ENCODE data around the gene ASXL2. TPM values are rescaled to one million over a fixed set of nuclear protein-coding genes. Genes with fewer than 3 reads are reported as not detected.

ASXL2 gene
- total RNA-seq, 1 donor from 2014 or later: 25.8 TPM

DNA sequence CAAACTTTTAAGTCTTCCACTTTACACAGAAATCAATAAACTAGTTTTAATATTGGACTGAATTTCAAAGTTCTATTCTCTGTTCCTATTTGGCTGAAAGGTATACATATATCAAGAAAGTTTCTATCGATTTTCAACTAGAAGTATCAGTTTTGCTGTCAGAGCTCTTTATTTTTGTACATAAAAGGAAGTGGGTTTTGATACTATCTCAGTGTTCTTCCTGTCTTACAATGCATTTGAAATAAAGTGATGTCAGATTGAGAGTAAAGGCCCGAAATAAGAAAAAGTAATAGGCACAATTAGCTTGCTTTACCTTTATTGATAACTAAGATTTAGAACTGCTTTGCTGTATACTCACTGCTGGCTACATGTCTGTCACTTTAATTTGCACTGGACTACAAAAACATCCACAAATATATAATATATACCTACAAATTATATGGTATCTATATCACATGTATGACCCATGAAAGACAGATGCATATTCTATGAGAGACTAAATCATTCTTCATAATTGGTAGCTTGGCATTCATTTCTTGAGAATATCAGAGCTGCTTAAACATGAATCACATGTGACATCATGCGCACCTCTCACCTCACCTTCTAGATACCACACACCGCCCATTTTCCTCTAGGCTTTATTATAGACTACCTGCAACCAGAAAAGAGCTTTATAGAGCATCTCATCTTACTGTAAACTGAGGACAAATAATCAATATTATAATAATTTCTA, 83.6 kb downstream of the ASXL2 start:
- Histone ChIP-seq H3K36me3 (ENCODE audit: insufficient read depth, low read length) (peaks cover 6% of the 10 kb centered on the region), H3K27ac (ENCODE audit: low read depth, low read length) (no peak overlapping the region), H3K4me2 (ENCODE audit: low read length) (no peak overlapping the region), H3K27me3 (ENCODE audit: insufficient read depth, low read length) (no peaks in the 10 kb centered on the region), H3K4me1 (ENCODE audit: insufficient read depth, low read length) (no peaks in the 10 kb centered on the region), H3K9ac (ENCODE audit: low read length) (no peak overlapping the region), H3K4me3 (ENCODE audit: insufficient read depth, low read depth, low read length) (no peak overlapping the region), H4K20me1 (ENCODE audit: insufficient read depth, low read length) (peaks cover 18% of the 10 kb centered on the region), H3K79me2 (ENCODE audit: insufficient read depth, low read length) (peaks cover 3% of the 10 kb centered on the region), H2AFZ (ENCODE audit: low read depth, low read length) (no peak overlapping the region), H3K9me3 (ENCODE audit: insufficient read depth, low read depth, low read length) (no peaks in the 10 kb centered on the region)
- DNase-seq (ENCODE audit: low read depth) (no peak), FAIRE-seq (no peak)
- H3K27ac Mint-ChIP-seq (ENCODE audit: unreplicated experiment): no peak overlapping the region
- no peaks in the 10 kb centered on the region for H3K9me3 Mint-ChIP-seq (ENCODE audit: unreplicated experiment)
- H3K36me3 Mint-ChIP-seq (ENCODE audit: low read depth, unreplicated experiment): peaks cover 17% of the 10 kb centered on the region
- no peak for TF ChIP-seq EZH2 (IDR thresholded peaks at IDR 0.05; ENCODE audit: insufficient read depth, low read length)
- TF ChIP-seq, protein P1, sequence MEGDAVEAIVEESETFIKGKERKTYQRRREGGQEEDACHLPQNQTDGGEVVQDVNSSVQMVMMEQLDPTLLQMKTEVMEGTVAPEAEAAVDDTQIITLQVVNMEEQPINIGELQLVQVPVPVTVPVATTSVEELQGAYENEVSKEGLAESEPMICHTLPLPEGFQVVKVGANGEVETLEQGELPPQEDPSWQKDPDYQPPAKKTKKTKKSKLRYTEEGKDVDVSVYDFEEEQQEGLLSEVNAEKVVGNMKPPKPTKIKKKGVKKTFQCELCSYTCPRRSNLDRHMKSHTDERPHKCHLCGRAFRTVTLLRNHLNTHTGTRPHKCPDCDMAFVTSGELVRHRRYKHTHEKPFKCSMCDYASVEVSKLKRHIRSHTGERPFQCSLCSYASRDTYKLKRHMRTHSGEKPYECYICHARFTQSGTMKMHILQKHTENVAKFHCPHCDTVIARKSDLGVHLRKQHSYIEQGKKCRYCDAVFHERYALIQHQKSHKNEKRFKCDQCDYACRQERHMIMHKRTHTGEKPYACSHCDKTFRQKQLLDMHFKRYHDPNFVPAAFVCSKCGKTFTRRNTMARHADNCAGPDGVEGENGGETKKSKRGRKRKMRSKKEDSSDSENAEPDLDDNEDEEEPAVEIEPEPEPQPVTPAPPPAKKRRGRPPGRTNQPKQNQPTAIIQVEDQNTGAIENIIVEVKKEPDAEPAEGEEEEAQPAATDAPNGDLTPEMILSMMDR (IDR thresholded peaks at IDR 0.05; ENCODE audit: insufficient read depth, low read depth, low read length): no peak
- peaks cover 8% of the 10 kb centered on the region for H3K4me1 Mint-ChIP-seq (ENCODE audit: low read depth, unreplicated experiment)
- no peak overlapping the region for H3K4me3 Mint-ChIP-seq (ENCODE audit: unreplicated experiment)
- no peaks in the 10 kb centered on the region for H3K27me3 Mint-ChIP-seq (ENCODE audit: low read depth, unreplicated experiment)

DNA sequence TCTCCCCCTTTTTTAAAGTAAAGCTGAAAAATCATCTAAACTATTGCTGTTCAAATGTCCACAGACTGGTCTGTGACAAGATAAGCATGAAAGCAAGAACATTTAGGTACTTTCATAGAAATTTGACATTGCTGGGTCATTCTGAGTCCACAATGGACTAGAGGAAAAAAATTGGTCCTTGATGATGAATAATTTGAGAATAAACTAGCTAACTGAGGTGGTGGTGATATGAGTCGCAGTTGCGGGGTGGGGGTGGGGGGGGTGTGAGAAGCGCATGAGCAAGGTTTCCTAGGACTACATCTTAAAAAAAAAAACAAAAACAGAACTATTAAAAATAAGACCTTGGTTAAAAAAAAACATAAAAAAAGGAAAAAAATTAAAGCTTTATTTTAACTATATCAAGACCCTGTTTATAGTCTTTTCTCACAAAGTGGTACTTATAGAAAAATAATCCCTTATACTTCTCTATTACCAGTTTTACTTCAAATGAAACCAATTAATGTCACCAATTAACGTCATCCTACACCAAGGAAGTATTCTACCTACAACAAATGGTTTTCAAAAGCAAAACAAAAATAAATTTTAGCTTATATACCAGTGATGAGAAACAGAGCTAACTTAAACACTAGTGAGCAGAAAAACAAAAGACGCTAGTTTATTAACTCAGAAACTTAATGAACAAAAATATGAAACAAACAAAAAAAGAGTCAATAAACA, 88.1 kb downstream of the ASXL2 start:
- Mint-ChIP-seq H3K36me3 (ENCODE audit: low read depth, unreplicated experiment) (peaks cover 4% of the 10 kb centered on the region), H3K27ac (ENCODE audit: unreplicated experiment) (no peak overlapping the region), H3K27me3 (ENCODE audit: low read depth, unreplicated experiment) (no peaks in the 10 kb centered on the region), H3K4me1 (ENCODE audit: low read depth, unreplicated experiment) (peaks cover 2% of the 10 kb centered on the region), H3K9me3 (ENCODE audit: unreplicated experiment) (no peaks in the 10 kb centered on the region), H3K4me3 (ENCODE audit: unreplicated experiment) (no peak overlapping the region)
- Histone ChIP-seq H3K4me3 (ENCODE audit: insufficient read depth, low read depth, low read length) (no peak overlapping the region), H4K20me1 (ENCODE audit: insufficient read depth, low read length) (no peaks in the 10 kb centered on the region), H3K4me1 (ENCODE audit: insufficient read depth, low read length) (no peaks in the 10 kb centered on the region), H3K36me3 (ENCODE audit: insufficient read depth, low read length) (peaks cover 3% of the 10 kb centered on the region), H3K4me2 (ENCODE audit: low read length) (no peak overlapping the region), H2AFZ (ENCODE audit: low read depth, low read length) (no peak overlapping the region), H3K79me2 (ENCODE audit: insufficient read depth, low read length) (no peaks in the 10 kb centered on the region), H3K9ac (ENCODE audit: low read length) (no peak overlapping the region), H3K27ac (ENCODE audit: low read depth, low read length) (no peak overlapping the region), H3K27me3 (ENCODE audit: insufficient read depth, low read length) (no peaks in the 10 kb centered on the region), H3K9me3 (ENCODE audit: insufficient read depth, low read depth, low read length) (no peaks in the 10 kb centered on the region)
- TF ChIP-seq, protein P1 (IDR thresholded peaks at IDR 0.05; ENCODE audit: insufficient read depth, low read depth, low read length): no peak
- no peak for TF ChIP-seq EZH2 (IDR thresholded peaks at IDR 0.05; ENCODE audit: insufficient read depth, low read length)
- FAIRE-seq: no peak
- no peak for DNase-seq (ENCODE audit: low read depth)

DNA sequence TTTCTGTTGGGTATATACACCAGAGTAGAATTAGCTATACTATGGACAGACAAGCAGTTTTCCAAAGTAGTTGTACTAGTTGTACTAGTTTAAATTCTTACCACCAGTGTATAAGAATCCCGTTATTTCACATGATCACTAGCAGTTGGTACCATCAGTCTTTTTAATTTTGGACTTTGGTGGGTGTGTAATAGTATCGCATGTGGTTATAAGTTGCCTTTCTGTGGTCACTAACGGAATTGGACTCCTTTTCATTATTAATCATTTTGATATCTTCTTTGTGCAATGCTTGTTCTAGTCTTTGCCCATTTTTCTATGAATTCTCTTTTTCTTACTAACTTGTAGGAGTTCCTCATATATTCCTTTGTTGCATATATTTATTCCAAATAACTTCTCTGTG, 89.8 kb downstream of the ASXL2 start:
- Histone ChIP-seq H3K4me2 (ENCODE audit: low read length) (no peak overlapping the region), H3K4me3 (ENCODE audit: insufficient read depth, low read depth, low read length) (no peak overlapping the region), H3K27me3 (ENCODE audit: insufficient read depth, low read length) (no peaks in the 10 kb centered on the region), H3K79me2 (ENCODE audit: insufficient read depth, low read length) (no peaks in the 10 kb centered on the region), H3K4me1 (ENCODE audit: insufficient read depth, low read length) (no peaks in the 10 kb centered on the region), H3K9ac (ENCODE audit: low read length) (no peak overlapping the region), H3K9me3 (ENCODE audit: insufficient read depth, low read depth, low read length) (no peaks in the 10 kb centered on the region), H4K20me1 (ENCODE audit: insufficient read depth, low read length) (peaks cover 3% of the 10 kb centered on the region), H3K27ac (ENCODE audit: low read depth, low read length) (no peak overlapping the region), H3K36me3 (ENCODE audit: insufficient read depth, low read length) (peaks cover 3% of the 10 kb centered on the region), H2AFZ (ENCODE audit: low read depth, low read length) (no peak overlapping the region)
- FAIRE-seq (no peak), DNase-seq (ENCODE audit: low read depth) (no peak)
- Mint-ChIP-seq H3K27me3 (ENCODE audit: low read depth, unreplicated experiment) (no peaks in the 10 kb centered on the region), H3K4me3 (ENCODE audit: unreplicated experiment) (no peak overlapping the region), H3K27ac (ENCODE audit: unreplicated experiment) (no peak overlapping the region), H3K4me1 (ENCODE audit: low read depth, unreplicated experiment) (no peaks in the 10 kb centered on the region), H3K9me3 (ENCODE audit: unreplicated experiment) (no peaks in the 10 kb centered on the region), H3K36me3 (ENCODE audit: low read depth, unreplicated experiment) (peaks cover 6% of the 10 kb centered on the region)
- no peak for TF ChIP-seq EZH2 (IDR thresholded peaks at IDR 0.05; ENCODE audit: insufficient read depth, low read length)
- TF ChIP-seq, protein P1 (IDR thresholded peaks at IDR 0.05; ENCODE audit: insufficient read depth, low read depth, low read length): no peak

All from astrocyte (in vitro differentiated cells and primary cell).